Hepatic stellate cell (primary cell): ENCODE results near the gene RNF38.
A peak's percentile ranks its signal among the peaks of the same experiment; 100 is the strongest.
"Not testable (repeated sequence)": the region's sequence is repeated elsewhere in the genome, so short reads cannot be mapped to it uniquely, and the experiment has no call there.

Experiments used
- DNase-seq: peaks from one replicate; pipeline ENCODE4 v3.0.0; 2011; ENCODE audit warnings: low spot score

RNF38 gene

DNA sequence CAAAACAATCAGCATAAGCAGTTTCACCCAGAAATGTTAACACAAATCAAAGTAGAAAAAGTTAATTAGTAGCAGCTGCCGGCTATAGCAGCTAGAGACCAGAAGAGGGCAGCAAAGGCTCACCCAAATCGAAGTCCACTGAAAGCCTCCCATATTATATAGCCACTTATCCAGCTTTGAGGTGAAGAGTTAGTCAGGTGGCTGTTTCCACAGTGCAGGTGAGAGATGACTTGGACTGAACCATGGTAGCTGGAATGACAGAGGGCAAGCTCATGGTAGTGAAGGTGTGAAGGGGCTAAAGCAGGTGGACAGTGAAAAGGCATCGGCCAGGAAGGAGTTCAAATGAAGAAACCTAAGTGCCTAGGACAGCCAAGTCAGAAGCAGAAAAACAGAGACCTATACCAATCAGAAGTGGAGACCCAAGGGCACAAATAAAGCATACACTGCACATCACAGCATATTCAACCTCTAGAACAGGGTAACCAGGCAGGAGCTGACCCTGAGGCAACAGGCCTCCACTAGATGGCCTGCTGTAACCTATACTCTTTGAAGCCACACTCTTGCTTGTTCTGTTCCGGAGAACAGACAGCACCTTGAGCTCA is 7.2 kb upstream of the RNF38 start:
- DNase-seq: peak; percentile 44

DNA sequence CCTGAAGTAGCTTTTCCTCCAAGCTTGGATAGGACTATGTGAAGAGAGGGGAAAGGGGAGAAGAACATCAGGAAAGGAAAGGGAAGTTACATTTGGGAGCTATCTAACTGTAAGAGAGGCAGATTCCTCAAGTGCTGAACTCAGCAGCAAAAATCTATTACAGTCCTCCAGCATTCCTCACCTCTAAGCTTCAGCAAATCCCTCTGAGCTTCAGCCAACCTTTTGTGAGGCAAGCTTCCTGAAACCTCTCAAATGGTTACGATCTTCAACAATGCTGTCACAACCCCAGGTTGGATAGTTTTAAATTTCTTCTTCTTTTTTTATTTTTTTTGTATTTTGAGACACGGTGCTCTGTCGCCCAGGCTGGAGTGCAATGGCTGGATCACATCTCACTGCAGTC is 2.5 kb upstream of the RNF38 start:
- no peak for DNase-seq

DNA sequence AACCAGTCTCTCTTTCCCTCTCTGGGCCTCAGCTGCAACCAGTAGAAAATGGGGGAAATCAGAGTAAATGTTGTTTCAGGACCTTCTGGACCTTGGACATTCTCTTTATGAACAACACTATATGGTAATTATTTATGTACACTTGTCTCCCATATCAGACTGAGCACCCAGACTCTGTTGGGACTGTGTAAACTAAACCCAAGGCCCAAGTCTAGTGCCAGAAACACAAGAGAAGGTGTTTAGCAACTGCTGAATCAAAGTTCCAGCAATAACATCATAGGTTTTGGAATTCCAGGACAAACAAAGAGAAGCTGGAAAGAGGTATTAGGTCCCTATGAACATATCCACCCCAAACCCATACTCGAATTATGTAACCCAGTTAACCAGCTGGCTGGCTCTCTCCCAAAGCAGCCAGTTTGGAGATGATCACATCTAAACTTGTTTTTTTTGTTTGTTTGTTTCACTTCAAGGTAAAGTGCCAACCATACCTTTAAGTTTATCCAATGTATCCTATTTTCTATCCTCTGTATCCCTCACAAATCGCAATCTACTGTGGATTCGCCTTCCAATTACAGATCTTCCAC is 1.9 kb upstream of the RNF38 start:
- no peak for DNase-seq

DNA sequence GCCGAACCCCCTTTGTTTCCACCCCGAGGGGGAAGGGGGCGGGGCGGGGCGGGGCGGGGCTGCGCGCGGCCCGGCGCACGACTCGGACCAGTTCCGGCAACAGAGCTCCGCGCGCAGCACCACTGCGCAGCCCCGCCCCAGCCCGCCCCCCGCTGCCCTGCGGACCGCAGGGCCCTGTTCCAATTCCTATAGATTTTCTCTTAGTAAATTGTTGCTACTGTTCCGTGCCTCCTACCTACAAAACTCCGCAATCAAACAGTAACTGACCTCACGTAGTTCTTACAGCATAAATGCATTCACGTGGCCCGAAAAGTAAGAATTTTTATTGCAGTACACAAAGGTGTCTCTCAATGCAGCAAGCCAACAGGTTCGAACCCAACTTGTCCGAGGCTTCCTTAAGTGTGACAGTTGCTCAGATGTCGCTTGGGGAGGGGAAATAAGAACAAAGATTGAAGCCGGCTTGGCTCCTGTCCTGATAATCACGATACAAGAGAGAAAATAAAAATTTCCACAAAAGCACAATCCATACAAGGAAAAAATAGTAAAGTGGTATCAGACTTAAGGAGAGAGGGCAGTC is 1.2 kb upstream of the RNF38 start:
- peak; percentile 90 for DNase-seq

DNA sequence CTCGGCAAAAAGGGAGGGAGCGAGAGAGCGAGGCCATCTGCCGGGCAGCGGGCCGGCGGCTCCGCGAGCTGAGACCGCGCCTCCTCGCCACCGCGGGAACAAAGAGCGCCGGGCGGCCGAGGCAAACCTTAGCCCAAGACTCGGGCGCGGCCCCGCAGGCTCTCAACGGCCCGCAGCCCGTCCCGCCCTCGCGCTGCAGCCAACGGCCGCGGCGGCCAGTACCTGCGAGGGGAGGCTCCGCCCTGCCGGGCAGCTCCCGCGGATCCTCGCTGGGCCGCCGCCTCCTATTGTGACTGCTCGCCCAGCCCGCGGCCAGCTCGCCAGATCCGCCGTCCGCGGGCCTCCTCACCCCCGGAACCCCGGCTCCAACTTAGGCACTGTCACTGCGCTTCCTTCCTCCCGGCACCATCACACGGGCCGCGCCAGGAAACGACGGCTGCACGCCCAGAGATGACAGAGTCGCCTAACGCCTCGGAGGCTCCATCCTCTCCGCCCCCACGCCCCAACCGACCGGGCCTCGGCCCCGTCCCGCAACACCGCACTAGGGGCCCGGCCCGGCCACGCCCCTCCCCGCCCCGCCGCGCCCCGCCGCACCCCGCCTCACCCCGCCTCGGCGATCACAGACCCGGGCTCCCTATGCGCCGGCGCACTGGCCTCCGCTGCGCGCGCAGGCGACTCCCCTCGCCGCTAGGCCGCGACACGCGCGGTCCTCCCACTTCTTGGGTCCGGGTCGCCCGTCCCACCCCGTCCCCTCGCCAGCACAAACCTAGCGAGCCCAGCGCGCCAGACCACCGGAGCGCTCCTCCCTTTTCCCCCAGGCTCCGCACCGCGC is 479 bp upstream of the RNF38 start:
- peak; percentile 97 for DNase-seq

DNA sequence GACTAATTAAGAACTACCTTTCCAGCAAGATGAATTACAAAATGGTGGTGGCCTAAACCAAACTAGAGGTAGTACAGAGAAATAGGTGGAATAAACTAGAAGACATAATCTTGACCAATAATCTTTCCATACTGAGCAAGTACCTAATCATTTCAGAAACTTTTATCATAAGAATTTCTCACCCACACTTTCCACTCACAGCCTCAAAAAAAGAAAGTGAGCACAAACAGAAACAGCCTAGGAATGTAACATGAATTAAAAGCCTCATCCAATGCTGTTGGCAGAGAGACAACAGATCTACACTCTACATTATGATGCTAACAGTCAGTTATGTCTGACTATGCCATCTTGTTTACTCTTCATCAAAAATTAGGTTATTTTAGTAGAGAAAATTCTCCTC is 1.3 kb downstream of the RNF38 start:
- DNase-seq: peak; percentile 57

DNA sequence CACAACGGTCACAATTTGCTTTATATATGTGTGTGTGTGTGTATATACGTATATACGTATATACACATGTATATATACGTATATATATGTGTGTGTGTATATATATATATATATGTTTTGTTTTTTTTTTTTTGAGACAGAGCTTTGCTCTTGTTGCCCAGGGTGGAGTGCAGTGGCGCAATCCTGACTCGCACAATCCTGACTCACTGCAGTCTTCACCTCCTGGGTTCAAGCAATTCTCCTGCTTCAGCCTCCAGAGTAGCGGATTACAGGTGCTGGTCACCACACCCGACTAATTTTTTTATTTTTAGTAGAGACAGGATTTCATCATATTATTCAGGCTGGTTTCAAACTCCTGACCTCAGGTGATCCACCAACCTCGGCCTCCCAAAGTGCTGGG is 3.1 kb downstream of the RNF38 start:
- DNase-seq: no peak

DNA sequence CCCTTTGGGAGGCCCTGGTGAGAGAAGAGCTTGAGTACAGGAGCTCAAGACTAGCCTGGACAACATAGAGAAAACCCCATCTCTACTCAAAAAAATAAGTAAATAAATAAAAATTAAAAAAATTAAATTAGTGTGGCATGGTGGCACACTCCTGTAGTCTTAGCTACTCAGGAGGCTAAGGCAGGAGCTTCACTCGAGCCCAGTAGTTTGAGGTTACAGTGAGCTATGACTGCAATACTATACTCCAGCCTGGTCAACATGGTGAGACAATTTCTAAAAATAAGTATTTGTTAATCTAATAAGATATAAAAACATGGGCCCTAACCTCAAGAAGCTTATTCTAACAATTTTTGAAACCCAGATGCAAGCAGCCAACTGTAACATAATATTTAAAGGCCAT is 7.6 kb downstream of the RNF38 start:
- DNase-seq: no peak

DNA sequence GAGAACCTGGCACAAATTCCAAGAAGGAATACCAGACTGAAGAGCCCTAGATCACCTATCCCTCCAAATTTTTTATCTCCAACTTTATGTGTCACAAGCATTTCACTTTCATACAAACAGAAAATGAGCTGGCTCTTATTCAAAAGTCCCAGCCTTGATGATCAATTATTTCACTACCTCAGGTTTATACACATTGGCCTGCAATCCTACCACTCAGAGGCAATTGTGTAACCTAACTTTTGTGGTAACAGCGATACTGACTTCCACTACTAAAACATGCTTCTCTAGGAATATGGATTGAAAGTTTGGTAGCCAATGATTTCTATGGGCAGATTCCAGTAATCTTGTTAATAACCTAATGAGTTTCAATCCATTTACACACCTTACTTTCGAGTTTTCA is 10.5 kb downstream of the RNF38 start:
- no peak for DNase-seq

DNA sequence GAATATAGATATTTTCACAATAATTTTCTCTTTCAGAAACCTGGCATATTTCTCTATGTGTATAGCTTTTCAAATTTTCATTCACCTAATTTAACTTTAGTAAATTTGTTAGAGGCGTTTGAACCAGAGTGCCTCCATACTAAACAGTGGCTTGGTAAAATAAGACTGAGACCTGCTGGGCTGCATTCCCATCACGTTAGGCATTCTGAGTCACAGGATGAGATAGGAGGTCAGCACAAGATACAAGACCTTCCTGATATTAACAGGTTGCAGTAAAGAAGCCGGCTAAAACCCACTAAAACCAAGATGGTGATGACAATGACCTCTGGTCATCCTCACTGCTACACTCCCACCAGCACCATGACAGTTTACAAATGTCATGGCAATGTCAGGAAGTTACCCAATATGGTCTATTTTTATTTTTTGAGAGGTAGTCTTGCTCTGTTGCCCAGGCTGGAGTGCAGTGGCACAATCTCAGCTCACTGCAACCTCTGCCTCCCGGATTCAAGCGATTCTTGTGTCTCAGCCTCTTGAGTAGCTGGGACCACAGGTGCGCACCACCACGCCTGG is 13.6 kb downstream of the RNF38 start:
- DNase-seq: not testable (repeated sequence)

DNA sequence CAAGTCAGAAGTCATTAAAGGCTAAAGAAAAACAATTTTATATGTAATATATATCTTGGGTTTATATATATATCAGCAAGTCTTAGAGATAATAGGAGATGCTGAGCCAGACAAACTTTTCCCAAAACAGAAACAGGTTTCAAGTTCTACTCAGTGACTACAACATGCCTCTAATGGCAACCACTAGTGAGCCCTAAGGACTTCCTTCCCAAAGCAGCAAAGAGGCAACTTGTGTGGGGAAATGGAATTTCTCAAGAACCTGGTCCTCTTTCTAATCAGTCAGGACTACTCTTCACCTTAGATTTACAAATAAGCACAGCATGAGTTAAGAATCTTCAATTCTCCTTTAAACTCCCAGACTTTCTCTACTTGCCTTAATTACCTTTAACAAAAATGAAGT is 17.6 kb downstream of the RNF38 start:
- DNase-seq: no peak

DNA sequence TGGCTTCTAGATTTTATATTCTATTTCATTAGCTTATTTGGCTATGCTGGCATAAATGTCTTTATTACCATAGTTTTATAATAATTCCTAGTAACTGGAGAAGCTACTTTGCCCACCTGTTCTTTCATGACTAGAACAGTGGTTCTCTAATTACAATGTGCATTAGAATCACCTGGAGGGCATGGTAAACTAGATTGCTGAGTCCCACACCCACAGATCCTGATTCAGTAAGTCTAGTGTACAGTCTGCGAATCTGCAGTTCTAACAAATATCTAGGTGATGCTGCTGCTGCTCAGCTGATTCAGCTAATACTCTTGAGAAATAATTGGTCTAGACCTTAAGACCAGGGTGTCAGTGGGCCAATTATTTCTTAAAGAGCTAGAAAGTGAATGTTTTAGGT is 35.5 kb downstream of the RNF38 start:
- DNase-seq: no peak

DNA sequence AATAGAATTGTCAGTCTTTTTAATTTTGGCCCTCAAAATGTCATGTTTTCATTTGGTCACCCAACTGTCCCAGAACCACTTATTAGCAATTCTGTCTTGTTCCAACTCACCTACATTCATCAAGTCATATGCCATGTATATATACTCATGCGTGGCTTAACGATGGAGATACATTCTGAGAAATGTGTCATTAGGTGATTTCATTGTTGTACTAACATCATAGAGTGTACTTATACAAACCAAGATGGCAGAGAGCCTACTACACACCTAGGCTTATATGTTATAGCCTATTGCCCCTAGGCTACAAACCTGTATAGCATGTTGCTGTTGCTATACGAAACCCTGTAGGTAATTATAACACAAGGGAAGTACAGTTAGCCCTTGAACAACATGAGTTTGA is 36.6 kb downstream of the RNF38 start:
- no peak for DNase-seq

DNA sequence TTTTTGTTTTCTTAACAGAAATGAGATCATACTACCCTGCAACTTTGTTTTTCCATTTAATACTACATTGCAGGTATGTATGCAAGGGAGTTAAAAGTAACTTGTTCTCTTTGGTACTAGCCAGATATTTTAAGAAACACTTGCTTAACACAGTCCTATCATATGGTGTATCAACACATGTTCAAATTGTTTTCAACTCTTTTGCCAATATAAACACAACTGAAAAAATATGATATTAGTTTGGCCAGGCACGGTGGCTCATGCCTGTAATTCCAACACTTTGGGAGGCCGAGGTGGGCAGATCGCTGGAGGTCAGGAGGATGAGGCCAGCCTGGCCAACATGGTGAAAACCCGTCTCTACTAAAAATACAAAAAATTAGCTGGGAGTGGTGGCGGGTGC is 41.6 kb downstream of the RNF38 start:
- no peak for DNase-seq

DNA sequence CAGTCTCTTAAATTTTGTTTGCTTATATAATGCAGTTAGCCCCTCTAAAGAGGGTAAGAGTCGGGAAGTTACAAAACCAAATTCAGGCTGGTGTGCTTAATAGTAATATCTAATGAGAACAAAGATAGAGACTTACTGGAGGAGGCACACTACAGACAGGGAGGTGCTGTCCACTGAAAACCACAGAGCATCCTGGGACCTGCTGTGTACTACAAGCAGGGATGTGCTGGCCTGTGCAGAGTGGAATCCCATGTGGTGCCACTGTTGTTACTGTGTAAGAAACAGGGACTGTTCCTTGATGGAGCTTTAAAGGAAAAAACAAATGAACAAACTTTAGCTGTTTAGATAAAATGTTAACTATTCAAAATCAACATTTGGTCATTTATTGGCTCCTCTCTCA is 42.4 kb downstream of the RNF38 start:
- DNase-seq: no peak

DNA sequence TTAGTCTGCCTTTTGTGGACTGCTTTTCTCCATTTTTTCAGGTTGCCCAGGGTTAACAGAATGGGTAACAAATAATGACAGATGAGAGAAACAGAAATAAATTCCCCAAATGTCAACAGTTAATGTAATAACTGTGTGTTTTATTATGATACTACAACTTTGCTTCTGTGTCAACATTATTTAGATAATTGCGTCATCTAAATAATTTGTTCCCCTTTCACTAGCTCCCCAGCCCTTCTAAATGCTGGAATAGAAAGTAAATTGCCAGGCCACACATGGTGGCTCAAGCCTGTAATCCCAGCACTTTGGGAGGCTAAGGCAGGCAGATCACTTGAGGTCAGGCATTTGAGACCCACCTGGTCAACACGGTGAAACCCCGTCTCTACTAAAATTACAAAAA is 53.5 kb downstream of the RNF38 start:
- DNase-seq: no peak

DNA sequence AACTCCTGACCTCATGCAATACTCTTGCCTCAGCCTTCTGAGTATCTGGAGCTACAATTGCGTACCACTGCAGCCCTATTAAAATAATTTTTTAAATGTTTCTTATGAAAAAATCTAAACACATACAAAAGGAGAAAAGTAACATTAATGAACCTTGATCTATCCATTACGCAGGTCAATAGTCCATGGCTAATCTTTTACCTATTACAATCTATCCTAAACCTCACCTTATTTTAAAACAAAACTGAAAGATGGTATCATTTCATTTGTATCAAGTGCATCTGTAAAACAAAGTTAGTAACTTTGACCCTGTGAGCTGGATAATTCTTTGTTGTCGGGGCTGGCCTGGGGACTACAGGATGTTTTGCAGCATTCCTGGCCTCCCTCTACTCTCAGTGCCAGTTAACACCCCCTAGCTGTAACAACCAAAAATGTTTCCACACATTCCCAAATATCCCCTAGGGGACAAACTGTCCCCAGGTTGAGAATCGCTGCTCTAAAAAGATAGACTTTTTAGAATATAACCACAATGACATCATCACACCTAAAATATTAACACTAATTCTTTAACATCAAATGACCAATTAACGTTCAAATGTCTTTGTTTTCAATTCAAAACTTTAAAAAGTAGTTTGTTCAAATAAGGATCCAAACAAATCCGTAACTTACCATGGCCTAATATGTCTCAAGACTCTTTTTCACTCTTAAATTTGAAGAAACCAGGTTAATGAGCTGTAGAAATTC is 54.8 kb downstream of the RNF38 start:
- DNase-seq: no peak

DNA sequence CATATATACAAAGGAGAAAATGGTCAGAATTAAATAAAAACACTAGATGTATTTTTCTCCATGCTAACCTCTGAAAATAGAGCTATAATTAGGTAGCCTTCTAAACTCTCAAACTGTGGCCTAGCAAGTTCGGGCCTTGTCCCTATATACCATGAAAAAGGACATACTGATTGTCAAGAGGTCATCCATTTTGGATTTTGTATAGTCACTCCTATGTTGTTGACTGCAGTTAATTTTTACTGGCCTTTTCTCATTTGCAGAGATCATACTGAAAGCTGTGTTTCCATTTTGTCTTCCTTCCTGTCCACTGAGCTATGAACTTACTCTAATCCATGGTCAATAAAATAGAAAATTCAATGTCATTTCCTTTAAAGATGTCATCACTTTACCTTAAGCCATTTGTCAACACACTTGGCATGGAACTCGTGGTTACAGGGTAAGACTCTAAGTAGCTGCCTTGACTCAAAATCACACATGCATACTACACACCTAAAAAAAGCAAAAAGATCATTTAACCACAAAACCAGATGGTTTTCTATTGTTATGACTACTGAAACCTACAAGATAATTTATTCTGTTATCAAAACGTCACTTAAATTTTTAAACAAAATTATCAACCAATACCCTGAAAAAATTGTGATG is 58.0 kb downstream of the RNF38 start:
- no peak for DNase-seq

DNA sequence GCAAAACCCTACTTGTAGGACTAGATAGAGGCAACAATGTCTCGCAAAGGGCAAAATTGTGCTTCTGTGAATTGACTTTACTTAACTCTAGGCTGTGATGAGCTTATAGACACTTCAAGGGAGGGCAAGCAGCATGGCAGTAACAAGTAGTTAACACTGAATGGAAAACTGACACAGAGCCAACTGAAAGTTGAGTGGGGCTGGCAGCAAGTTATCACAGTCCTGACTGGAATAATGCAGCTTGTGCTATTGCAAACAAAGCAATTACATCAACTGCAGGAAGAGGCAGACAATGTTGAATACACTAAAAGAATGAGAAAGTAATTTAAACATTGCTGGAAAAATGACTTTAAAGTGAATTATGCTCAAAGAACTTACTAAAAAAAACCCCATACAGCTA is 62.2 kb downstream of the RNF38 start:
- no peak for DNase-seq

DNA sequence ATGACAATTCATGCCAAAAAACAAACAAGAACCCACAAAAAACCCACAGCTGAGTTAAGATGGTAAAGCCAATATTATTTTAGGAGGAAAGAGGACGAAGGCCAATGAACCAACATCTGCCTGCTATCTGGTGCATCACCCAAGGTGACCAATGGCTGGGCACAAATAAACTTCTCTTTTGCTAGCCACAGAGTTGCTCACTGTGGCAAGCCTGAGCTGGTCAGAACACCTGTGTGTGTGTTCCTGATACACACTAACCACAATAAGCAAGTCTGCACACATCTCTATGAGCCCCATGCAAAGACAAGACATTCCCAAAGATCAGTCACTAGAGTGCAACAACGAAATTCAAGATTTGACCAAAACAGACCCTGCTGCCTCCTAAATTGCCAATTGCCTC is 63.1 kb downstream of the RNF38 start:
- DNase-seq: no peak

DNA sequence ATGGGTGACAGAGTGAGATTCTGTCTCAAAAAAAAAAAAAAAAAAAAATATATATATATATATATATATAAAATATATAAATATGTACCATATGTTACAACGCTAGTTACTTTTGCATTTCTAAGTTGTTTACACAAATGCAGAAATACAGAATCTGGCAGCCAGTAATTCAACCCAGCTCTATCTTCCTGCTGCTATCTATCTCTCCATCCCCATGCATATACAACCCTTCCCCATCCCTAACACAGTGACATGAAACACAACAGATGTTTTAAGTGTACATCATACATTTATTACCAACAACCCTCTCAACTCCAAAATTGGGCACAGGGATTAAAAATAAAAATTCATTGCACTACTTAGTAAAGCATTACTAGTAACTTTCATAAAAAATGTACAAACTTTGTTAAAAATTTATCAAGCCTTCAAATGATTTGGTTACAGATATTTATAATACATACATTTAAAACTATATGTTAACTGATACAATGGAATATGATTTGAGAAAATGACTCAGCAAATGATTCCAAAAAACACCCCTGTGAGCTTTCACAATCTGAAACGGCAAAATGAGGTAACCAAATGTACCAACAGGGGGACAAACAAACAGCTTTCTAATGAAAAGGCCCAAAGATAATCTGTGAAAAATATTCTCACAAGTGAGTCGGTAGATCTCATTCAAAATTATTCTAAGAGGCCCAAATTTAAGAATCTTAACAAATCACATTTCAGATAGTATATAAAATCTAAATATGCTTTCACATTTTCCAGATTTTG is 63.8 kb downstream of the RNF38 start:
- DNase-seq: no peak
